K562 (cell line): Measurements from ENCODE around the gene MARS1. TPM values are rescaled to one million over a fixed set of nuclear protein-coding genes. Genes with fewer than 3 reads are reported as not detected.

ENCODE experiments used
- CC2D1A ChIP-seq: fragments of 450-650 bp; IDR thresholded peaks from 2 replicates; pipeline ENCODE4 v1.6.1; 2017; ENCODE audit warnings: mild to moderate bottlenecking
- JUN ChIP-seq, 2 experiments: sonication (generic) in 1 of 2; formaldehyde crosslinking in 1 of 2; IDR thresholded peaks; 2 replicates each; pipeline versions ENCODE4 v1.6.1 to v1.8.0; 2012 to 2022; ENCODE audit warnings: borderline replicate concordance in 2 of 2, mild to moderate bottlenecking in 2 of 2, improper control_type of control experiment in 1 of 2, low read depth in 1 of 2, low read length in 1 of 2, missing genetic modification reagents in 1 of 2
- JUND ChIP-seq, 2 experiments: IDR thresholded peaks; 2 replicates in 1 of 2; 3 replicates in 1 of 2; pipeline ENCODE4 v1.6.1; 2011; ENCODE audit warnings: borderline replicate concordance in 2 of 2, low read depth in 2 of 2, low read length in 2 of 2, improper control_type of control experiment in 1 of 2, missing biosample characterization in 1 of 2, missing genetic modification characterization in 1 of 2, missing genetic modification reagents in 1 of 2
- ZNF146 ChIP-seq: IDR thresholded peaks from one replicate; pipeline ENCODE4 v1.6.1; 2018; ENCODE audit warnings: missing compliant biosample characterization; ENCODE audit not compliant: unreplicated experiment
- polyA plus RNA-seq, 8 experiments: library from polyadenylated mRNA; depleted of rRNA in 4 of 8; stranded (reverse) in 5 of 8; unstranded in 3 of 8; fragments of >200 nt; fragmentation: Nextera tagmentation in 2 of 8; fragmentation: Illumina TruSeq in 1 of 8; extraction: Ambion mirVana in 2 of 8; extraction: Trizol in 1 of 8; gene quantifications; 2 replicates each; pipeline versions ENCODE4 v1.2.1 to v1.2.3, GENCODE V29; 2011 to 2014; ENCODE audit warnings: inconsistent platforms in 1 of 8, missing spikeins in 1 of 8
- total RNA-seq, 7 experiments: library from RNA; depleted of rRNA in 6 of 7; stranded (reverse); fragments of >200 nt in 6 of 7; fragmentation: Illumina TruSeq in 2 of 7; extraction: Trizol in 2 of 7; gene quantifications; 2 replicates each; pipeline versions ENCODE4 v1.2.1 to v1.2.3, GENCODE V29; 2011 to 2021; ENCODE audit warnings: low replicate concordance in 1 of 7
- TF ChIP-seq, protein P1 (sequence below): fragments of 450-650 bp; IDR thresholded peaks from 2 replicates; pipeline ENCODE4 v1.6.1; 2017; ENCODE audit warnings: antibody characterized with exemption, mild to moderate bottlenecking
- TF ChIP-seq, protein P2 (sequence below): fragments of 250-450 bp; sonication (Bioruptor Pico); IDR thresholded peaks from 2 replicates; pipeline ENCODE4 v1.4.0; 2020; ENCODE audit warnings: borderline replicate concordance

Gene MARS1
- total and polyA plus RNA-seq, 9 of the 15 experiments (the other 6 are each of a cell fraction or from before 2014, with no cell fraction given): 117 to 382 (median 220) TPM

DNA sequence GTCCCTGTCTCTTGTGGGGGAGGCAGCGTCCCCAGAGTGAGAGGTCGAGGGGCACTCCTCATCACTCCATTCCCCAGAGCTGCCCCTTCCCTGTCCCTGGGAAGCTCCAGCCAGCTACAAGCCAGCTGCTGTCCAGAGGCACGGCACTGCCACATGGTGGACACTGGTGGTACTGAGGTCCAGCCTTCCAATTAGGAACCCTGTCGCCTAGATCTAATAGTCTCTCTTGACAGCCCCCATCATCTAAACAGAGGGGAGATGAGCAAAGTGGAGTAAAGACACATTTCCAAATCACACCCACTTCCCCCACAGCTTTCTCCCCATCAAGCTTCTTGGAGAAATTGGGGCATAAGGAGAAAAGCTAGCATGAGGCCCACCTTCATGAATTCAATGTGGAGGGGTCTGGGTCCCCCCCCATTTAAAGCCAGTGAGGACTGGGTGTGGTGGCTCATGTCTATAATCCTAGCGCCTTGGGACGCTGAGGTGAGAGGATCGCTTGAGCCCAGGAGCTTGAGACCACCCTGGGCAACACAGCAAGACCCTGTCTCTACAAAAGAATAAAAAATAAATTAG lies 34.8 kb upstream of the MARS1 start (continued):
- peak; percentile 88 for TF ChIP-seq CC2D1A
- TF ChIP-seq JUND (IDR thresholded peaks at IDR 0.05; ENCODE audit: borderline replicate concordance, low read depth, low read length): no peak
- peak; percentile 35; the same call in 1 of the 3 replicates for TF ChIP-seq JUND (tag; IDR thresholded peaks at IDR 0.05; ENCODE audit: borderline replicate concordance, low read depth, low read length)
- no peak for TF ChIP-seq ZNF146 (CRISPR knock-in tag)
- TF ChIP-seq JUN (IDR thresholded peaks at IDR 0.05; ENCODE audit: borderline replicate concordance, low read depth, low read length): 0 out of 2 replicates have a peak, but pooled peaks have one; percentile 8
- no peak for TF ChIP-seq JUN (CRISPR knock-in tag; IDR thresholded peaks at IDR 0.05; ENCODE audit: borderline replicate concordance)
- TF ChIP-seq, protein P1, sequence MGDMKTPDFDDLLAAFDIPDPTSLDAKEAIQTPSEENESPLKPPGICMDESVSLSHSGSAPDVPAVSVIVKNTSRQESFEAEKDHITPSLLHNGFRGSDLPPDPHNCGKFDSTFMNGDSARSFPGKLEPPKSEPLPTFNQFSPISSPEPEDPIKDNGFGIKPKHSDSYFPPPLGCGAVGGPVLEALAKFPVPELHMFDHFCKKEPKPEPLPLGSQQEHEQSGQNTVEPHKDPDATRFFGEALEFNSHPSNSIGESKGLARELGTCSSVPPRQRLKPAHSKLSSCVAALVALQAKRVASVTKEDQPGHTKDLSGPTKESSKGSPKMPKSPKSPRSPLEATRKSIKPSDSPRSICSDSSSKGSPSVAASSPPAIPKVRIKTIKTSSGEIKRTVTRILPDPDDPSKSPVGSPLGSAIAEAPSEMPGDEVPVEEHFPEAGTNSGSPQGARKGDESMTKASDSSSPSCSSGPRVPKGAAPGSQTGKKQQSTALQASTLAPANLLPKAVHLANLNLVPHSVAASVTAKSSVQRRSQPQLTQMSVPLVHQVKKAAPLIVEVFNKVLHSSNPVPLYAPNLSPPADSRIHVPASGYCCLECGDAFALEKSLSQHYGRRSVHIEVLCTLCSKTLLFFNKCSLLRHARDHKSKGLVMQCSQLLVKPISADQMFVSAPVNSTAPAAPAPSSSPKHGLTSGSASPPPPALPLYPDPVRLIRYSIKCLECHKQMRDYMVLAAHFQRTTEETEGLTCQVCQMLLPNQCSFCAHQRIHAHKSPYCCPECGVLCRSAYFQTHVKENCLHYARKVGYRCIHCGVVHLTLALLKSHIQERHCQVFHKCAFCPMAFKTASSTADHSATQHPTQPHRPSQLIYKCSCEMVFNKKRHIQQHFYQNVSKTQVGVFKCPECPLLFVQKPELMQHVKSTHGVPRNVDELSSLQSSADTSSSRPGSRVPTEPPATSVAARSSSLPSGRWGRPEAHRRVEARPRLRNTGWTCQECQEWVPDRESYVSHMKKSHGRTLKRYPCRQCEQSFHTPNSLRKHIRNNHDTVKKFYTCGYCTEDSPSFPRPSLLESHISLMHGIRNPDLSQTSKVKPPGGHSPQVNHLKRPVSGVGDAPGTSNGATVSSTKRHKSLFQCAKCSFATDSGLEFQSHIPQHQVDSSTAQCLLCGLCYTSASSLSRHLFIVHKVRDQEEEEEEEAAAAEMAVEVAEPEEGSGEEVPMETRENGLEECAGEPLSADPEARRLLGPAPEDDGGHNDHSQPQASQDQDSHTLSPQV: 0 out of 2 replicates have a peak, but pooled peaks have one; percentile 8
- TF ChIP-seq, protein P2, sequence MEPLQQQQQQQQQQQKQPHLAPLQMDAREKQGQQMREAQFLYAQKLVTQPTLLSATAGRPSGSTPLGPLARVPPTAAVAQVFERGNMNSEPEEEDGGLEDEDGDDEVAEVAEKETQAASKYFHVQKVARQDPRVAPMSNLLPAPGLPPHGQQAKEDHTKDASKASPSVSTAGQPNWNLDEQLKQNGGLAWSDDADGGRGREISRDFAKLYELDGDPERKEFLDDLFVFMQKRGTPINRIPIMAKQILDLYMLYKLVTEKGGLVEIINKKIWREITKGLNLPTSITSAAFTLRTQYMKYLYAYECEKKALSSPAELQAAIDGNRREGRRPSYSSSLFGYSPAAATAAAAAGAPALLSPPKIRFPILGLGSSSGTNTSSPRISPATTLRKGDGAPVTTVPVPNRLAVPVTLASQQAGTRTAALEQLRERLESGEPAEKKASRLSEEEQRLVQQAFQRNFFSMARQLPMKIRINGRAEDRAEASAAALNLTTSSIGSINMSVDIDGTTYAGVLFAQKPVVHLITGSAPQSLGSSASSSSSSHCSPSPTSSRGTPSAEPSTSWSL: no peak
